ENCODE data around the gene NTF4.
"Not testable (repeated sequence)": the region's sequence is repeated elsewhere in the genome, so short reads cannot be mapped to it uniquely, and the experiment has no call there.

- TF ChIP-seq CTCF (IDR thresholded peaks at IDR 0.05; ENCODE audit: insufficient read depth, low read depth, low read length); EZH2 (IDR thresholded peaks at IDR 0.05; ENCODE audit: insufficient read depth, low read length): not testable (repeated sequence)
Measured at GRCh38 chr19:49028686-49029085, 35.9 kb downstream of the NTF4 start.

Measured in astrocyte (in vitro differentiated cells and primary cell).